ENCODE data around the gene ZNF791. TPM values are rescaled to one million over a fixed set of nuclear protein-coding genes. Genes with fewer than 3 reads are reported as not detected.
A peak's percentile ranks its signal among the peaks of the same experiment; 100 is the strongest.

ZNF791 gene
- total and polyA plus RNA-seq, 2 of the 13 experiments (the other 11 are each of a cell fraction or from before 2014, with no cell fraction given): 12.8 to 17.4 TPM

DNA sequence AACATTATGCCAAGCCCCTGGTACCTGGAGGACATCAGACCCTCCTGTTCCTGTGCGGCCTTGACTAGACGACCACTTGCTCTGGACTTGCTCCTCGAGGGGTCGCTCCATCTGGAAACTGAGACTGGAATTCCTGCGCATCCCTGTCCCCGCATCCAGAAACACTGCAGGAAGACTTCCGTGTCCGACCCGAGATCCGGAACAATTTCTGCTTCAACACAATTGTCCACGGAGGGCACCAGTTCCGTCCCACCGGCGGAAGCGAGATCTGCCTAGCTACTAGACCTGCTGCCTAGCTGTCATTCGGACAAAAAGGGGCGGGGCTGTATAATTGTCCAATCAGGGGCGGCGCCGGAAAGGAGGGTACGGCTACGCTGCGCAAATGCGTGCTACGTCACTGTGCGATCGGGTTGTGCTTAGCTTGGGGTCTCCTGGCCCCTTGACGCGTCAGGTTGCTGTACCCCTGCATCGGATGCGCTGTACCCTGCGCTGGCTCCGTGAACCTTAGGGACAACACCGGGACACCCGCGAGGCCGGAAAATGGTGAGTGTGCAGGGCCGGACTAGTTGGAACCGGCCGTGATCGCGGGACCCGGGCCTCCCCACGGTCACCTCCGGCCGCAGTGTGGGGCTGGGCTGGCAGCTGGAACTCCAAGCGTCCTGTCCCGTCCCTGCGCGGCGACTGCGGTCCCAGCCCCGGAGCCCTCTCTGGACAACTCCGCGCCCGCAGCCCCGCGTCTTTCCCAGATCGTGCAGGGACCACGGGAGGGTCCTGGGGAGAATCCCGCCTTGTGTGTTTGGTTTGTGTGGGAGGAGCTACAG, at the start of gene ZNF791, which contains the start of gene ZNF490 (continued):
- TF ChIP-seq KLF16 (CRISPR knock-in tag; IDR thresholded peaks at IDR 0.05) (peak in 1 of 2 experiments; percentile 93; a peak in 2 of 4 replicates), RCOR2 (CRISPR knock-in tag; IDR thresholded peaks at IDR 0.05) (peak; percentile 82; the same call in 1 of the 2 replicates), RBAK (CRISPR knock-in tag; IDR thresholded peaks at IDR 0.05) (no peak), ZKSCAN5 (CRISPR knock-in tag; IDR thresholded peaks at IDR 0.05) (peak; percentile 71), CHD2 (IDR thresholded peaks at IDR 0.05; ENCODE audit: low read depth, low read length) (no peak), ZNF33A (CRISPR knock-in tag; IDR thresholded peaks at IDR 0.05; ENCODE audit: borderline replicate concordance) (no peak), ZNF678 (CRISPR knock-in tag; IDR thresholded peaks at IDR 0.05) (peak; percentile 85), ARHGAP35 (CRISPR knock-in tag; IDR thresholded peaks at IDR 0.05; ENCODE audit: borderline replicate concordance) (no peak), ZNF543 (CRISPR knock-in tag; IDR thresholded peaks at IDR 0.05) (peak; percentile 53; the same call in 1 of the 2 replicates), HOXA3 (CRISPR knock-in tag; IDR thresholded peaks at IDR 0.05) (peak; percentile 91), ELF3 (CRISPR knock-in tag; IDR thresholded peaks at IDR 0.05) (peak; percentile 94), HNF4A (CRISPR knock-in tag; IDR thresholded peaks at IDR 0.05) (no peak), SALL2 (CRISPR knock-in tag; IDR thresholded peaks at IDR 0.05) (no peak; the same call in 1 of the 2 replicates), ZNF629 (CRISPR knock-in tag; conservative IDR thresholded peaks at IDR 0.05) (no peak), ZNF30 (CRISPR knock-in tag; IDR thresholded peaks at IDR 0.05) (no peak; the same call in 1 of the 2 replicates), TBX2 (CRISPR knock-in tag; IDR thresholded peaks at IDR 0.05; ENCODE audit: borderline replicate concordance) (peak; percentile 69), JARID2 (CRISPR knock-in tag; IDR thresholded peaks at IDR 0.05; ENCODE audit: insufficient replicate concordance) (no peak), ZKSCAN8 (CRISPR knock-in tag; IDR thresholded peaks at IDR 0.05; ENCODE audit: borderline replicate concordance) (0 out of 2 replicates have a peak, but pooled peaks have one; percentile 48), TARDBP (CRISPR knock-in tag; IDR thresholded peaks at IDR 0.05) (no peak), HOXD1 (CRISPR knock-in tag; IDR thresholded peaks at IDR 0.05) (no peak), TEAD2 (CRISPR knock-in tag; IDR thresholded peaks at IDR 0.05) (no peak)
- TF ChIP-seq, protein P1, sequence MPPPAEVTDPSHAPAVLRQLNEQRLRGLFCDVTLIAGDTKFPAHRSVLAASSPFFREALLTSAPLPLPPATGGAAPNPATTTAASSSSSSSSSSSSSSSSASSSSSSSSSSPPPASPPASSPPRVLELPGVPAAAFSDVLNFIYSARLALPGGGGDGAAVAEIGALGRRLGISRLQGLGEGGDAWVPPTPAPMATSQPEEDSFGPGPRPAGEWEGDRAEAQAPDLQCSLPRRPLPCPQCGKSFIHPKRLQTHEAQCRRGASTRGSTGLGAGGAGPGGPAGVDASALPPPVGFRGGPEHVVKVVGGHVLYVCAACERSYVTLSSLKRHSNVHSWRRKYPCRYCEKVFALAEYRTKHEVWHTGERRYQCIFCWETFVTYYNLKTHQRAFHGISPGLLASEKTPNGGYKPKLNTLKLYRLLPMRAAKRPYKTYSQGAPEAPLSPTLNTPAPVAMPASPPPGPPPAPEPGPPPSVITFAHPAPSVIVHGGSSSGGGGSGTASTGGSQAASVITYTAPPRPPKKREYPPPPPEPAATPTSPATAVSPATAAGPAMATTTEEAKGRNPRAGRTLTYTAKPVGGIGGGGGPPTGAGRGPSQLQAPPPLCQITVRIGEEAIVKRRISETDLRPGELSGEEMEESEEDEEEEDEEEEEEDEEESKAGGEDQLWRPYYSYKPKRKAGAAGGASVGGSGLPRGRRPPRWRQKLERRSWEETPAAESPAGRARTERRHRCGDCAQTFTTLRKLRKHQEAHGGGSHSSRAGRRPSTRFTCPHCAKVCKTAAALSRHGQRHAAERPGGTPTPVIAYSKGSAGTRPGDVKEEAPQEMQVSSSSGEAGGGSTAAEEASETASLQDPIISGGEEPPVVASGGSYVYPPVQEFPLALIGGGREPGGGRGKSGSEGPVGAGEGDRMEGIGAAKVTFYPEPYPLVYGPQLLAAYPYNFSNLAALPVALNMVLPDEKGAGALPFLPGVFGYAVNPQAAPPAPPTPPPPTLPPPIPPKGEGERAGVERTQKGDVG (CRISPR knock-in tag; IDR thresholded peaks at IDR 0.05; ENCODE audit: borderline replicate concordance): no peak
- TF ChIP-seq, protein P2, sequence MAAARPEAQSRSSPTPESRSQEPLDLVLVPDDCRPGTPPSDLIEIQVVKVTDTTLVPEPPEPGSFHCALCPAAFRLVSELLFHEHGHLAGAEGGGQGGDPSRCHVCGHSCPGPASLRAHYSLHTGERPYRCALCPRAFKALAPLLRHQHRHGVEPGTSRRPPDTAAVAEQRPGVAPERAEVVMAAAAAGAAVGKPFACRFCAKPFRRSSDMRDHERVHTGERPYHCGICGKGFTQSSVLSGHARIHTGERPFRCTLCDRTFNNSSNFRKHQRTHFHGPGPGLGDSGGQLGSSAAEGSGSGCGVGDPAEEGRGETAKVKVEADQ (CRISPR knock-in tag; IDR thresholded peaks at IDR 0.05; ENCODE audit: borderline replicate concordance): no peak
- TF ChIP-seq, protein P3, sequence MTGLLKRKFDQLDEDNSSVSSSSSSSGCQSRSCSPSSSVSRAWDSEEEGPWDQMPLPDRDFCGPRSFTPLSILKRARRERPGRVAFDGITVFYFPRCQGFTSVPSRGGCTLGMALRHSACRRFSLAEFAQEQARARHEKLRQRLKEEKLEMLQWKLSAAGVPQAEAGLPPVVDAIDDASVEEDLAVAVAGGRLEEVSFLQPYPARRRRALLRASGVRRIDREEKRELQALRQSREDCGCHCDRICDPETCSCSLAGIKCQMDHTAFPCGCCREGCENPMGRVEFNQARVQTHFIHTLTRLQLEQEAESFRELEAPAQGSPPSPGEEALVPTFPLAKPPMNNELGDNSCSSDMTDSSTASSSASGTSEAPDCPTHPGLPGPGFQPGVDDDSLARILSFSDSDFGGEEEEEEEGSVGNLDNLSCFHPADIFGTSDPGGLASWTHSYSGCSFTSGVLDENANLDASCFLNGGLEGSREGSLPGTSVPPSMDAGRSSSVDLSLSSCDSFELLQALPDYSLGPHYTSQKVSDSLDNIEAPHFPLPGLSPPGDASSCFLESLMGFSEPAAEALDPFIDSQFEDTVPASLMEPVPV (CRISPR knock-in tag; IDR thresholded peaks at IDR 0.05): no peak; the same call in 1 of the 2 replicates
